ENCODE results near the gene LCA5.

DNA sequence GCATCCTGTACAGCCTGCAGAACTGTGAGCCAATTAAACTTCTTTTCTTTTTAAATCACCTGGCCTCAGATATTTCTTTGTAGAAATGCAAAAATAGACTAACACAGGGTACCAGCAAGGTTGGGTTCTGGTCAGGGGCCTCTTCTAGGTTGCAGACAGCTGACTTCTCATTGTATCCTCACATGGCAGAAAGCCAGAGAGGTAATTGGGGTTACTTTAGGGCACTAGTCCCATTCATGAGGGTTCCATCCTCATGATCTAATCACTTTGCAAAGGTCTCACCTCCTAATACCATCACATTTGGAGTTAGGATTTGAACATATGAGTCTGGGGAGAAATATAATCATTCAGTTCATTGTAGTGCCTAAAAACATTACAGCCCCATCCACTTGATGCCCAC lies 101.5 kb downstream of the LCA5 start:
- TF ChIP-seq, protein P1, sequence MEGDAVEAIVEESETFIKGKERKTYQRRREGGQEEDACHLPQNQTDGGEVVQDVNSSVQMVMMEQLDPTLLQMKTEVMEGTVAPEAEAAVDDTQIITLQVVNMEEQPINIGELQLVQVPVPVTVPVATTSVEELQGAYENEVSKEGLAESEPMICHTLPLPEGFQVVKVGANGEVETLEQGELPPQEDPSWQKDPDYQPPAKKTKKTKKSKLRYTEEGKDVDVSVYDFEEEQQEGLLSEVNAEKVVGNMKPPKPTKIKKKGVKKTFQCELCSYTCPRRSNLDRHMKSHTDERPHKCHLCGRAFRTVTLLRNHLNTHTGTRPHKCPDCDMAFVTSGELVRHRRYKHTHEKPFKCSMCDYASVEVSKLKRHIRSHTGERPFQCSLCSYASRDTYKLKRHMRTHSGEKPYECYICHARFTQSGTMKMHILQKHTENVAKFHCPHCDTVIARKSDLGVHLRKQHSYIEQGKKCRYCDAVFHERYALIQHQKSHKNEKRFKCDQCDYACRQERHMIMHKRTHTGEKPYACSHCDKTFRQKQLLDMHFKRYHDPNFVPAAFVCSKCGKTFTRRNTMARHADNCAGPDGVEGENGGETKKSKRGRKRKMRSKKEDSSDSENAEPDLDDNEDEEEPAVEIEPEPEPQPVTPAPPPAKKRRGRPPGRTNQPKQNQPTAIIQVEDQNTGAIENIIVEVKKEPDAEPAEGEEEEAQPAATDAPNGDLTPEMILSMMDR (IDR thresholded peaks at IDR 0.05) = no peak
- no peak for TF ChIP-seq POLR2A (IDR thresholded peaks at IDR 0.05)

Data from testis (tissue), 2 donors.